ENCODE results near the gene PROSER2. TPM values are rescaled to one million over a fixed set of nuclear protein-coding genes. Genes with fewer than 3 reads are reported as not detected.
A peak's percentile ranks its signal among the peaks of the same experiment; 100 is the strongest.

Gene PROSER2
- total and polyA plus RNA-seq, 9 of the 15 experiments (the other 6 are each of a cell fraction or from before 2014, with no cell fraction given) = 0.62 to 14.8 (median 2.9) TPM

DNA sequence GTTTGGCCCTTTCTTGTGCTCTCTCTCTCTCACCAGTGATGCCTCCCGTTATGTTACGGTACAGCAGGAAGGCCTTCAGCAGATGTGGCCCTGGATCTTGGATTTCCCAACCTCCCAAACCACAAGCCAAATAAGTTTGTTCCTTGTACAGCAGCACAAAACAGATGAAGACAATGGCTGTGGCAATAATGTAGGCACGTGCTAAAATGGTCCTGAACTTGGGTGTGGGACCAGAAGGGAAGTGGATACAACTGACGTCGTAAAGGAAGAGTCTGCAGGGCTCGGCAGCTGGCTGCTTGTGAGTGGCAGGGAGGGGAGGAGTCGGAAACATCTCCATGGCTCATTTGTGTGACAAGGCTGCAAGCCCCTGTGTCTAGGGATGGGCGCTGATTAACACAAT lies 26.8 kb downstream of the PROSER2 start:
- intact Hi-C loops (cut with micrococcal nuclease) = no loop called here
- no peak overlapping the region for H3K27ac ChIP-seq (ENCODE audit: extremely low read depth, low read depth, low read length)
- in situ Hi-C loops (cut with MboI) = no loop called here
- no peaks in the 10 kb centered on the region; the same call in 1 of the 2 replicates for H4K20me1 ChIP-seq (replicated peaks; ENCODE audit: control insufficient read depth, insufficient read depth, low read length)
- H3K4me2 ChIP-seq (ENCODE audit: insufficient read depth, low read length) = no peak overlapping the region
- 81% methylated on average over 7 of the region's 8 CpGs for WGBS (ENCODE audit: insufficient coverage, low coverage, missing lambda C conversion rate)
- peaks cover 51% of the 10 kb centered on the region for H3K36me3 ChIP-seq (ENCODE audit: control insufficient read depth, insufficient read depth, low read length)
- no peak for TF ChIP-seq MAFK (IDR thresholded peaks at IDR 0.05; ENCODE audit: low read length)
- peak; percentile 15; the same call in 1 of the 2 replicates for TF ChIP-seq PKNOX1 (IDR thresholded peaks at IDR 0.05)
- TF ChIP-seq POLR2A (conservative IDR thresholded peaks at IDR 0.05) = peak; percentile 30; the same call in 1 of the 2 replicates
- ATAC-seq = peak; percentile 13; the same call in 2 of the 3 replicates
- H3K27me3 ChIP-seq (ENCODE audit: control insufficient read depth in 2 of 2, insufficient read depth in 2 of 2, low read length in 2 of 2) = no peaks in the 10 kb centered on the region
- H2AFZ ChIP-seq (ENCODE audit: low read depth, low read length) = no peak overlapping the region
- no peaks in the 10 kb centered on the region for H3K9me3 ChIP-seq (replicated peaks; ENCODE audit: control insufficient read depth, insufficient read depth, low read depth, low read length)
- FAIRE-seq = no peak
- no peaks in the 10 kb centered on the region; the same call in 1 of the 3 replicates for H3K79me2 ChIP-seq (ENCODE audit: control insufficient read depth, insufficient read depth, low read length)
- H3K4me1 ChIP-seq (replicated peaks in 1 of 2; ENCODE audit: control insufficient read depth in 2 of 2, insufficient read depth in 2 of 2, low read length in 2 of 2) = peaks cover 0 to 4% of the 10 kb centered on the region in 2 experiments; a peak in 1 of 5 replicates
- no TSS peak for BruUV-seq (replicated peaks)
- DNase-seq (ENCODE audit: extremely low read depth in 1 of 4, low spot score in 3 of 4) = no peak
- no peak overlapping the region for H3K4me3 ChIP-seq
- no peaks in the 10 kb centered on the region for H3K9me1 ChIP-seq (ENCODE audit: control insufficient read depth, insufficient read depth, low read length)
- H3K9ac ChIP-seq (ENCODE audit: insufficient read depth in 1 of 2, low read depth in 2 of 2, low read length in 2 of 2) = no peak overlapping the region; a peak in 1 of 4 replicates
- CTCF ChIA-PET (ENCODE audit: low intra/inter-chr PET ratio) = no interaction called here
- POLR2A ChIA-PET = no interaction called here

GRCh38 chr10:11851910-11852309 lies 28.8 kb downstream of the PROSER2 start:
- no peak for ATAC-seq
- no peak overlapping the region for H3K4me2 ChIP-seq (ENCODE audit: insufficient read depth, low read length)
- H3K9me1 ChIP-seq (ENCODE audit: control insufficient read depth, insufficient read depth, low read length) = no peaks in the 10 kb centered on the region
- H3K27ac ChIP-seq (ENCODE audit: extremely low read depth, low read depth, low read length) = no peak overlapping the region
- H3K9ac ChIP-seq (ENCODE audit: insufficient read depth in 1 of 2, low read depth in 2 of 2, low read length in 2 of 2) = no peak overlapping the region
- no peaks in the 10 kb centered on the region for H3K27me3 ChIP-seq (ENCODE audit: control insufficient read depth in 2 of 2, insufficient read depth in 2 of 2, low read length in 2 of 2)
- intact Hi-C loops (cut with micrococcal nuclease) (no loop called here), in situ Hi-C loops (cut with MboI) (no loop called here)
- H4K20me1 ChIP-seq (replicated peaks; ENCODE audit: control insufficient read depth, insufficient read depth, low read length) = no peaks in the 10 kb centered on the region; the same call in 1 of the 2 replicates
- ChIA-PET CTCF (ENCODE audit: low intra/inter-chr PET ratio) (no interaction called here), POLR2A (interaction anchor here (0.6 to 0.7 kb wide), 2 partner anchors 14 to 47 kb away, joined by 3 read pairs; no protein-coding TSS in a partner anchor)
- DNase-seq (ENCODE audit: extremely low read depth in 1 of 4, low spot score in 3 of 4) = no peak
- BruUV-seq (replicated peaks) = no TSS peak
- no peak overlapping the region for H3K4me3 ChIP-seq
- peaks cover 66% of the 10 kb centered on the region for H3K36me3 ChIP-seq (ENCODE audit: control insufficient read depth, insufficient read depth, low read length)
- no peak for FAIRE-seq
- 87% methylated on average over 13 of the region's 13 CpGs for WGBS (ENCODE audit: insufficient coverage, low coverage, missing lambda C conversion rate)
- TF ChIP-seq RBM22 (IDR thresholded peaks at IDR 0.05; ENCODE audit: low read depth, low read length, poor library complexity, severe bottlenecking) = peak; percentile 30
- TF ChIP-seq TFAP4 (CRISPR knock-in tag; IDR thresholded peaks at IDR 0.05; ENCODE audit: borderline replicate concordance) = no peak
- no peaks in the 10 kb centered on the region for H3K4me1 ChIP-seq (replicated peaks in 1 of 2; ENCODE audit: control insufficient read depth in 2 of 2, insufficient read depth in 2 of 2, low read length in 2 of 2)
- H3K79me2 ChIP-seq (ENCODE audit: control insufficient read depth, insufficient read depth, low read length) = no peaks in the 10 kb centered on the region; the same call in 2 of the 3 replicates
- no peak overlapping the region for H2AFZ ChIP-seq (ENCODE audit: low read depth, low read length)
- H3K9me3 ChIP-seq (replicated peaks; ENCODE audit: control insufficient read depth, insufficient read depth, low read depth, low read length) = no peaks in the 10 kb centered on the region
